GM18867 (cell line): Measurements from ENCODE around the gene LMNTD2.
"Not testable (repeated sequence)": the region's sequence is repeated elsewhere in the genome, so short reads cannot be mapped to it uniquely, and the experiment has no call there.

Experiments
- ATAC-seq: cut with Tn5 transposase; IDR thresholded peaks from one replicate; pipeline ENCODE4 v1.9.1; 2021; ENCODE audit warnings: mild to moderate bottlenecking, moderate library complexity; ENCODE audit not compliant: unreplicated experiment

LMNTD2 gene

DNA sequence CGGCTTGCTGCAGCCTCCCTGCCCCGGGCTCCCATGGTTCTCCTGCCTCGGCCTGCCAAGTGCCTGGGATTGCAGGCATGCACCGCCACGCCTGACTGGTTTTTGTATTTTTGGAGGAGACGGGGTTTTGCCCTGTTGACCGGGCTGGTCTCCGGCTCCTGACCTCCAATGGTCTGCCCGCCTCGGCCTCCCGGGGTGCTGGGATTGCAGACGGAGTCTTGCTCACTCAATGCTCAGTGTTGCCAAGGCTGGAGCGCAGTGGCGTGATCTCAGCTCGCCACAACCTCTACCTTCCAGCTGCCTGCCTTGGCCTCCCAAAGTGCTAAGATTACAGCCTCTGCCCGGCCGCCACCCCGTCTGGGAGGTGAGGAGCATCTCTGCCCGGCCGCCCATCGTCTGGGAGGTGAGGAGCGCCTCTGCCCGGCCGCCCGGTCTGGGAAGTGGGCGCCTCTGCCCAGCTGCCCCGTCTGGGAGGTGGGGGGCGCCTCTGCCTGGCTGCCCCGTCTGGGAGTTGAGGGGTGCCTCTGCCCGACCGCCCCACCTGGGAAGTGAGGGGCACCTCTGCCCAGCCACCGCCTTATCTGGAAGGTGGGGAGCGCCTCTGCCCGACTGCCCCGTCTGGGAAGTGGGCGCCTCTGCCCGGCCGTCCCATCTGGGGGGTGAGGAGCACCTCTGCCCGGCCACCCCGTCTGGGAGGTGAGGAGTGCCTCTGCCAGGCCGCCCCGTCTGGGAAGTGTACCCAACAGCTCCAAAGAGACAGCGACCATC lies 43.4 kb downstream of the LMNTD2 start:
- ATAC-seq, result not testable (repeated sequence)

DNA sequence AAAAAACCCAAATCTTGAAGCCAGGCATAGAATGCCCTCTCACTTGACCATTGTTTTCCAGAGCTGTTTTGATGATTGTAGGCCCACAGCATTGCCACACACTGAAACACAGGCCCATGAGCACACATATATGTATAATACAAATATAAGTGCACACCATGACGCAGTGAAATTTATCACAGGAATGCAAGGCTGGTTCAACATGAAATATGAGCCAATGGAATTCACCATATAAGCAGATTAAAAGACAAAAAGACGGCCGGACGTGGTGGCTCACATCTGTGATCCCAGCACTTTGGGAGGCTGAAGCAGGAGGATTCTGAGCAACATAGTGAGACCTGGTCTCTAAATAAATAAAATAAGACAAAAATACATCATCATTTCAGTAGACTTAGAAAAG lies 44.1 kb downstream of the LMNTD2 start:
- no peak for ATAC-seq

DNA sequence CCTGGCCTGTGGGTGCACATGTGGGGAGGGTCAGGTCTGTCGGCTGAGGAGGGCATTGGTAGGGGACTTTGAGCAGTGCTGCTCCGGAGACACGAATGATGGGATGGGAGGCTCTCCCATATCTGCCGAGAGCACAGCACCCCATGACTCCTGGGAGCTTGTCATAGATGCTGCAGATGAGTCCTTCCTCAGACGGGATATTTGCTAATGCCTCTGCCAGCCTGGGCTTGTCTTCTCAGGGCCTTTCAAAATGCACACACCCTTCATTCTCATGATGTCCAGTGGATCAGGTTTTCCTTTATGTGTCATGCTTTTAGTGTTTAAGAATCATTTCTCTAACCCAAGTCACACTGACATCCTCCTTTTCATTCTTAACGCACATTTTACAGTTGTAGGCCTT lies 45.4 kb downstream of the LMNTD2 start:
- no peak for ATAC-seq

DNA sequence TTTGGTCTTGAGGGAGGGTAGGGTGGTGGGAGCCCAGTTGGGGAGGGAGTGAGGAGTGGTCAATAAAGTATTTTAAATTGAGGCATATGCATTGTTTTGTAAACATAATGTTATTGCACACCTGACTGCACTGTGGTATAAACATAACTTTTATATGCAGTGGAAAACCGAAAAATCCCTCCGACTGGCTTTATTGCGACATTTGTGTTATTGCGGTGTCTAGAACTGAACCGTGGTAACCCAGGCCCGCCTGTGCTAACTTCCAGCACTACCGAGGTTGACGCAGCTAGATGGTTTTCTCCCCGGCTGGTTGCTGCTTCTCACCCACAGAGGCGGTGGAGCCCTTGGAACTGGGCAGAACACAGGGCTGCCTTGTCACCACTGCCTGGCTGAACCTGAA lies 45.9 kb downstream of the LMNTD2 start:
- no peak for ATAC-seq

DNA sequence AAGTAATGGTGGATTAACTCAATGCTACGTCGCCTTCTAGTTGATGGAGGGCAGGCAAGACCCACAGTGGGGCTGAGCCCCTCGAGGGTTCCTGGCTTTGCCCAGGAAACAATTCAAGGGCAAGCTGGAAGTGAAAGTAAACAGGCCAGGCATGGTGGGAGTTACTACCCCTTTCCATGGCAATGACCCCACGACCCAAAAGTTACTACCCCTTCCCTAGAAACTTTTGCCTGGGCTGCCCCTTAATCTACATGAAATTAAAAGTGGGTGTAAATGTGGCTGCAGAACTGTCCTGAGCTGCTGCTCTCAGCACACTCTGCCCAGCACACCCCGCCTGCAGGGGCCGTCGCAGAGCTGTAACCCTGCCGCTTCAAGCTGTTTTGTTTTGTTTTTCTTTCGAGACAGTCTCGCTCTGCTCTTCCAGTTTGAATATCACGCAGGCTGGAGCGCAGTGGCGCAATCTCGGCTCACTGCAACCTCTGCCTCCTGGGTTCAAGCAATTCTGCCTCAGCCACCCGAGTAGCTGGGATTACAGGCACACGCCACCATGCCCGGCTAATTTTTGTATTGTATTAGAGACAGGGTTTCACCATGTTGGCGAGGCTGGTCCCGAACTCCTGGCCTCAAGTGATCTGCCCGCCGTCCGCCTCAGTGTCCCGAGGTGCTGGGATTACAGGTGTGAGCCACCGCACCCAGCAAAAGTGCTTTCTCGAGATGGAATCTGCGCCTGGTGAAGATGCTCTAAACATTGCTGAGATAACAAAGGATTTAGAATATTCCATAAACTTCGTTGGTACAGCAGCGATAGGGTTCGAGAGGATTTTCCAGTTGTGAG lies 47.6 kb downstream of the LMNTD2 start:
- ATAC-seq, result no peak

DNA sequence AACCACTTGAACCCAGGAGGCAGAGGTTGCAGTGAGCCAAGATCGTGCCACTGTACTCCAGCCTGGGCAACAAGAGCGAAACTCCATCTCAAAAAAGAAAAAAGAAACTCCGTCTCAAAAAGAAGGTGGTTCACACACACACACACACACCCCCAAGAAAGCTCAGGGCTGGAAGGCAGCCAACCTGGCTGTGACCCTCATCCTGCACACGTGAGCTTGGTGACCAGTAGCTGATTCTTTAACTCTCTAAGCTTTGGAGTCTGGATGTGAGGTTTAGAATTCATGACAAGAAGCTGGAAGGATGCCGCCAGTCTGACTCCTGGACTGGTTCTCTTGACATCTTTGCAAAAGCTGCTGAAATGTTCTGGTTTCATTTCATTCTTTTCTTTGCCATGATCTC lies 51.6 kb downstream of the LMNTD2 start:
- no peak for ATAC-seq

DNA sequence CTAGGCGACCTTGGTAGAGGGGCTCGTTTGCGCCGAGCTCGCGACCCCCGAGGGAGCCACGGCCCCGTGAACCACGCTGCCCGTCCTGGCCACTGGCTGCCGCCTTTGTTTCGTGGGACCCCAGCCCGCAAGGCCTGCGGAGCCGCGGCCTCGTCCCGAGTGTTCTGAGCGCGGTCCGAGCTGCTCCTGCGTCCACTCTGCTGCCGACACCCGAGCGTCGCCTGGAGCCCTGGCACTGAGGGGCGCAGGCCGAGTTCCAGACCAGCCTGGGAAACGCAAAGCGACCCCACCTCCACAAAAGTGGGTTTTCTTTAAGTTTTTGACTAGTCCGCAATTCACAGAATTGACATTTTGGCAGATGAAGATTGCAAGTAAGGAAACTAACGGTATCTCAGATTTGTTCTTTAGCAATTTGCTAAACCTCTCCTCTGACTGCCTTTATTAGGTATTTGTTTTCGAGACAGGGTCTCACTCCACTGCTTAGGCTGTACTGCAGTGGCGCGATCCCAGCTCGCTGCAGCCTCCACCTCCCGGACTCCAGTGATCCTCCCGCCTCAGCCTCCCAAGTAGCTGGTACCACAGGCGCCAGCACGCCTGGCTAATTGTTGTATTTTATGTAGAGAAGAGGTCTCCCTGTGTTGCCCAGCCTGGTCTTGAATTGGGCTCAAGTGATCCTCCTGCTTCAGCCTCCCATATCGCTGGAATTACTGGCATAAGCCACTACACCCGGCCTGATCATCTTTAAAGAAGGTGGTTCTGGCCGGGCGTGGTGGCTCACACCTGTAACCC lies 52.6 kb downstream of the LMNTD2 start:
- ATAC-seq, result no peak

DNA sequence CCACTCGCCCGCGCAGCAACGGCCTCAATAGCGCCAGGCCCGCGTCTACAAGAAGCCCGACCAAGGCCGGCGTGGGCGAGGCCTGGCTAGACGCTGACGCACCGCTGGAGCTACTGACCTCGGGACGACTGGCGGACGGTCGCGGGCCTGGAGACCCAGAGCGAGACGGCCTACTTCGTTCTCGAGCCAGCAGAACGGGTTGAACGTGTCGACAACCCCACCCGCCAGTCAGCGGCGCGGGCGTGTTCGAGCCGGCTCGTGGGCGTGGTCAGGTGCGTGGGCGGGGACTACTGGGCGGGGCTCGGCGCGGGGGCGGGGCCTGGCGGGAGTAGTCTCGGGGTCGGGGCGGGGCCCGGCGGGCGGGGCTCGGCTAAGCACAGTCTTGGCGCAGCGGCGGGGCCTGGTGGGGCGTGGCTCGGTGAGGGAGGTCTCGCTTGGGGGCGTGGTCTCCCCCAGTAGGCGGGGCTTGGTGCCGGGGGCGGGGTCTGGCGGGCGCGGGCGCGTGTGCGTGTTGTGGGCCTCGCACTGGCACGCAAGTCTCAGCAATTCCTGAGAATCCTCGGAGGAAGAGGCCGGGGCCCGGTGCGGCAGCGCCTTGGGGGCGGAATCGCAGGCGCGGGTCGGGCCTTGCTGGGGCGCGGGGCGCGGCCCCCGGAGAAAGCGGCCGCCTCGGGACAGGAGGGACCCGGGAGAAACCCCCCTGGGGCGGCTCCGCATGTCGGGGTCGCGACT lies 53.4 kb downstream of the LMNTD2 start, which contains the start of gene RNH1:
Gene RNH1, minus strand, starts transcription at position 248 of the 732 bp plus-strand sequence. CDS start 5,080 bp downstream, outside the sequence.
- ATAC-seq, result peak; percentile 48

DNA sequence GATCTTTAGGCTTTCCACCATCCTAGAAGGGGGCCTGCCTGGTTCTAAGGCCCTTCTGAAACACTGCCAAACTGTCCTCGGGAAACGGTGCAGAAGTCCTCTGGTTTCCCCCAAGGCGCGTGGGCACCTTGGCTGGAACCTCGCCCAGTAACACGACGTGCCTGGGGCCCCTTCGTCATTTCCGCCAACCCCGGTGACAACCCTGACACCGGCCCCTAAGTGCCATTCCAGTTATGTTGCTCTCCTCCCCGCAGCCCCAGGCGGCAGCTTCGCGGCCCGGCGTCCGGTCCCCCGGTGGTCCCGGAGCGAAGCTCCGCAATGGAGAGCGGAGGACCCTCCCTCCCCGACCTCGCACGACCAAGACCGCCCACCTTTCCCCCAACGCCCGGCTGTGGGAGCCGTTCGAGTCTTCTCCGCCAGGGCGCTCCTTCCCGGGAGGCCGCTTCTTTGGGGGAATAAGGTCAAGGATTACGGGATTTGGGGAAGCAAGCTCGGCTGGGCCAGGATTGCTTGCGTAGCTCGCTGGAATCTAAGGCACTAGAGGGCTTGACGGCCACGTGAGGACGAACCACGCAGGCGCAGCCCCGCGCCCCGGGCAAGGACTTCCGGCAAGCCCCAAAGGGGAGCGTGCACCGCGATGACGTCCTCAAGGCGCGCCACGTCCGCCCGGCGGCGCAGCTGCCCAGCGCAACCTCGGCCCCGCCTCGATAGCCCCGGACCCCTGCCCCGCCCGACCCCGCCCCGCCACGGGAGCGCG lies 54.1 kb downstream of the LMNTD2 start:
- ATAC-seq, result peak; percentile 63

DNA sequence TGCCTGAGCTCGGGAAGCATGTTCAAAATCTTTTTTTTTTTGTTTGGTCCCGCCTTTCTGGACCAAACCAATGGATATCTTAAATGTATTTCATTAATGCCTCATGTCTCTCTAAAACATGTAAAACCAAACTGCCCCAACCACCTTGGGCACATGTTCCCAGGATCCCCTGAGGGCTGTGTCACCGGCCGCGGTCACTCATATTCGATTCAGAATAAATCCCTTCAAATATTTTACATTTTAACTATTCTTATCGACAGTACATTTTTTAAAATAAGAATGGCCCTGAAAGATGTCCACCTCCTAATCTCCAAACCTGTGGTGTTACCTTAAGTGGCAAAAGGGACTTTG lies 55.6 kb downstream of the LMNTD2 start:
- ATAC-seq, result no peak
